ENCODE measurements around the gene GTF3A. TPM values are rescaled to one million over a fixed set of nuclear protein-coding genes. Genes with fewer than 3 reads are reported as not detected.

Gene GTF3A
- total RNA-seq, 4 donors from 2014 or later = 50.2 to 145 (median 120) TPM

DNA sequence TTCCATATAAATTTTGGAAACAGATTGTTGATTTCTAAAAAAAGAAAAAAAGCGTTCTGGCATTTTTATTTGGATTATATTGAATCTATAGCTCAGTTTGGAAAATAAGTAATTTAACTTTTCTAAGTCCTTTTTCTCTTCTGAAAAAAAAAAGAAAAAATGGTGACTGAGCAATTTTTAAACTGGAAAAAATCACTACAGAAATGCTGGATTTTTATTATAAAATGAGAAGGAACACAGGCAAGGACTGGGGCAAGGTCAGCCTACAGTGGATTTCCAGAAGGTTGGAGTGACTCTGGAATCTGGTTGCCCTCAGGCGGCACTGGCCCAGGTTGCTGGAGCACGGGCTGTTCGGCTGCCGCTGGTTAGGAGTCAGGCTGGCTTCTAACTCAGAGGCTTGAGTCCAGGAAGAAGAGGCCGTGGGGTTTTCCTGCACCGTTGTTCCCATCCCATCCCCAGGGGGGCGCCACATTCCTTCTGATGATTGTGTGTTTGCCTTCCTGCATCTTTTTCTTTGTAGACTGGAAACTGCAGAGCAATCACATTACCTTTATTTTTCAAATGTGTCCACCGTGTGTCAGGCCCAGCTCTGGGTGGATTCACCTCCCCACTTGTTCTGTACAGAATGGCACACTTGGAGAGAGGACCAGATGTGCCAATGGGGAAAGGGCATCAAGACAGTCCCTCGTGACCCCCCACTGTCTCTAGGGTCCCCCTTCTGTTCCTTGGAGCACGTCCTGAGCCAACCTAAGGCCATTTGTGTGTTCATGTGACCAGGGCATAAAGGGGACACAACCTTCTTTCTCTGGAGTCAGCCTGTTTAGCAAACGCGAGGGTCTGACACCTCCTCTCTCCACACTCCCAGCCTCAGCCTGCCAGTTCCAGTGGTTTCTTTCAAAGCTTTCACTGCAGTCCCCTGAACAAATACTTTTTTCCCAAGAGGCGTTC lies 44.5 kb upstream of the GTF3A start:
- Histone ChIP-seq H3K4me1 (no peaks in the 10 kb centered on the region), H3K4me3 (replicated peaks in 1 of 3) (no peak overlapping the region), H3K27ac (no peak overlapping the region), H3K9me3 (no peaks in the 10 kb centered on the region), H3K36me3 (no peaks in the 10 kb centered on the region), H3K27me3 (no peaks in the 10 kb centered on the region)
- intact Hi-C loops (cut with DNase I) = no loop called here
- DNase-seq = peak; percentile 11 to 47
- TF ChIP-seq POLR2A (IDR thresholded peaks at IDR 0.05) = no peak
- TF ChIP-seq, protein P1, sequence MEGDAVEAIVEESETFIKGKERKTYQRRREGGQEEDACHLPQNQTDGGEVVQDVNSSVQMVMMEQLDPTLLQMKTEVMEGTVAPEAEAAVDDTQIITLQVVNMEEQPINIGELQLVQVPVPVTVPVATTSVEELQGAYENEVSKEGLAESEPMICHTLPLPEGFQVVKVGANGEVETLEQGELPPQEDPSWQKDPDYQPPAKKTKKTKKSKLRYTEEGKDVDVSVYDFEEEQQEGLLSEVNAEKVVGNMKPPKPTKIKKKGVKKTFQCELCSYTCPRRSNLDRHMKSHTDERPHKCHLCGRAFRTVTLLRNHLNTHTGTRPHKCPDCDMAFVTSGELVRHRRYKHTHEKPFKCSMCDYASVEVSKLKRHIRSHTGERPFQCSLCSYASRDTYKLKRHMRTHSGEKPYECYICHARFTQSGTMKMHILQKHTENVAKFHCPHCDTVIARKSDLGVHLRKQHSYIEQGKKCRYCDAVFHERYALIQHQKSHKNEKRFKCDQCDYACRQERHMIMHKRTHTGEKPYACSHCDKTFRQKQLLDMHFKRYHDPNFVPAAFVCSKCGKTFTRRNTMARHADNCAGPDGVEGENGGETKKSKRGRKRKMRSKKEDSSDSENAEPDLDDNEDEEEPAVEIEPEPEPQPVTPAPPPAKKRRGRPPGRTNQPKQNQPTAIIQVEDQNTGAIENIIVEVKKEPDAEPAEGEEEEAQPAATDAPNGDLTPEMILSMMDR (IDR thresholded peaks at IDR 0.05) = peak in 2 of 6 experiments; percentile 26 to 41
- 34 to 45% methylated on average over 14 of the region's 14 CpGs for WGBS, 2 donors

DNA sequence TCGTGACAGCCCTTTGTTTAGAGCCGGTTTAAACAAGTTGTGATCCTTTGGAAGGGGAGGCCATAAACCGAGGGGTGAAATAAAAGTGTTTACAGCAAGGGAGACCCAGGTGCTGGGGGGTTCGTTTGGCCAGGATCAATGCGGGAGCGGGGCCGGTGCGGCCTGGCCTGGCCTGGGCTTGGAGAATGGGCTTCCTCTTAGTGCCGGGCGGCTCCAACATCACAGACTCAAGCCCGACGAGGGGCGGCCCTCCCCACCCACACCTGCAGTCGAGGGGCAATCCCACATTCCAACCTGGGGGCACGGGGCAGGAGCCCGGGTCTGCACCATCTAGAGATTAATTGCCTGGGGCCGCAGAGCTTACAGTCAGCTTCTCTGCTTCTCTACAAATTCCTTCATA lies 42.8 kb upstream of the GTF3A start:
- H3K27ac ChIP-seq = no peak overlapping the region
- 66 to 68% methylated on average over 14 to 17 of the region's 17 CpGs for WGBS, 2 donors
- DNase-seq = no peak
- H3K9me3 ChIP-seq = no peaks in the 10 kb centered on the region
- H3K4me3 ChIP-seq (replicated peaks in 1 of 3) = no peak overlapping the region
- H3K36me3 ChIP-seq = no peaks in the 10 kb centered on the region
- intact Hi-C loops (cut with DNase I) = no loop called here
- no peak for TF ChIP-seq POLR2A (IDR thresholded peaks at IDR 0.05)
- TF ChIP-seq, protein P1 (IDR thresholded peaks at IDR 0.05) = no peak
- no peaks in the 10 kb centered on the region for H3K27me3 ChIP-seq
- H3K4me1 ChIP-seq = no peaks in the 10 kb centered on the region

DNA sequence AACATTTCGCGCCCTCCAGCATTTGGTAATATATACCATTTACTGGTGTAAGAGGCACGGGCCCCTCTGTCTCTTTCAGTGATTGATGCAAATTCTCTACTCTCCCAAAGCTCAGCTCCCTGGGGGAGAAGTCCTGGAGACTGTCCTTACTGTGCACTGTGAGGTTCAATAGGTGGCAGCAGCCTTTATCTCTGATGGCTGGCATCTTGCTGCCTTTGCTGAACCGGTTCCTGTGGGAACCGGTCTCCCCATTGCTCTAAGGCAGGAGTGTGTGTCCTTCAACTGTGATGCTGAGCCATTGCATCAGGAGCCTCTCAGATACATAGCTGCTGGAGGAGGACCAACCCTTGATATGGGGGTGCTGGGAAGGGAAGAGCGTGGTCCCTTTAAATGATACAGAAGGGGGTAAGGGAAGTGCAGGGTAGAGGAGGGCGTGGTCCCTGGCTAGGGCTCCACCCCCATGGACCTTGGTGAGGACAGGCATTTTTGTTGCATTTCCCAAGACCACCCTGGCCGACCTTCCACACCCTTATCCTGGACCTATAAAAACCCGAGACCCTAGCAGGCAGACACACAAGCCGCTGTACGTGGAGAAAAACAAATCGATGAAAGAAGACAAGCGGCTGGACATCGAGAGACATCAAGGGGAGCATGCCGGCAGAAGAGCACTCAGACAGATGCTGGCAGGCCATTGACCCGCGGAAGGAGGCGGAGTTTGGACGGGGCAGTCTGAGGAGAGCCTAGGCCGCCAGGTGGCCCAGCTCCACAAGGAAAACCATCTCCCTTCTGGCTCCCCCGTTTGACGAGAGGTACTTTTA lies 41.1 kb upstream of the GTF3A start:
- H3K36me3 ChIP-seq = no peaks in the 10 kb centered on the region
- intact Hi-C loops (cut with DNase I) = no loop called here
- no peak overlapping the region for H3K27ac ChIP-seq
- H3K9me3 ChIP-seq = no peaks in the 10 kb centered on the region
- H3K4me3 ChIP-seq (replicated peaks in 1 of 3) = no peak overlapping the region
- H3K4me1 ChIP-seq = no peaks in the 10 kb centered on the region
- no peak for TF ChIP-seq POLR2A (IDR thresholded peaks at IDR 0.05)
- TF ChIP-seq, protein P1 (IDR thresholded peaks at IDR 0.05) = no peak
- 84 to 89% methylated on average over 22 of the region's 22 CpGs for WGBS, 2 donors
- no peaks in the 10 kb centered on the region for H3K27me3 ChIP-seq
- DNase-seq = no peak

DNA sequence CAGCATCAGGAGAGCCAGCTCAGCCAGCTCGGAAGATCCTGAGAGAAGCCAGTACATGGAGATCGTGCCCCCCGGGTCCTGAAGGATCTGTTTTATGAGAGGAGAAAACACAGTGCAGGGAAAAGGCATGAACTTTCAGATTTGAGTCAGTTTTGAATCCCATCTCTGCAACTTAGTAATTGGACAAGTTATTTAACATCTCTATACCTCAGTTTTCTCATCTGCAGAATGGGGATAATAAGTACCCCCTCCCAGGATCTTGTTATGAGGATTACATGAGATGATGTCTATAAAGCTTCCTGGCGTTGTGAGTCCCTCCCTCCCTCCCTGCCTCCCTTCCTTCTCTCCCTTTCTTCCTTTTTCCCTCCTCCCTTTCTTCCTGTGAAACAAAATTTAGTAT lies 40.1 kb upstream of the GTF3A start:
- intact Hi-C loops (cut with DNase I) = no loop called here
- H3K4me1 ChIP-seq = no peaks in the 10 kb centered on the region
- no peak for DNase-seq
- 82 to 87% methylated on average over 4 of the region's 4 CpGs for WGBS, 2 donors
- H3K27ac ChIP-seq = no peak overlapping the region
- no peaks in the 10 kb centered on the region for H3K27me3 ChIP-seq
- no peak for TF ChIP-seq POLR2A (IDR thresholded peaks at IDR 0.05)
- TF ChIP-seq, protein P1 (IDR thresholded peaks at IDR 0.05) = no peak
- H3K9me3 ChIP-seq = no peaks in the 10 kb centered on the region
- no peaks in the 10 kb centered on the region for H3K36me3 ChIP-seq
- no peak overlapping the region for H3K4me3 ChIP-seq (replicated peaks in 1 of 3)
